Heart left ventricle (tissue), 16 donors: ENCODE measurements around the gene FOXP4. TPM values are rescaled to one million over a fixed set of nuclear protein-coding genes. Genes with fewer than 3 reads are reported as not detected.
A peak's percentile ranks its signal among the peaks of the same experiment; 100 is the strongest.

ENCODE experiments used
- ATAC-seq, 4 donors: fragments of 200-7000 bp; cut with Tn5 transposase; one replicate each; pipeline ENCODE4 v1.9.1; 2020 to 2022; ENCODE audit warnings: moderate library complexity in 4 of 4, mild to moderate bottlenecking in 3 of 4, moderate number of reproducible peaks in 1 of 4
- DNase-seq, 5 donors: peaks; one replicate each; pipeline ENCODE4 v3.0.0-alpha.2; 2020
- H3K27ac ChIP-seq, 12 donors: fragments of 200-600 bp; sonication (generic) in 4 of 12; one replicate each; pipeline versions ENCODE4 v1.5.0 to v1.8.0; 2016 to 2022; ENCODE audit warnings: mild to moderate bottlenecking in 2 of 12
- H3K27me3 ChIP-seq, 9 donors: fragments of 200-600 bp; sonication (generic) in 2 of 9; one replicate each; pipeline versions ENCODE4 v1.5.1 to v1.8.0; 2016 to 2022; ENCODE audit warnings: mild to moderate bottlenecking in 3 of 9
- H3K36me3 ChIP-seq, 9 donors: fragments of 200-600 bp; sonication (generic) in 2 of 9; one replicate each; pipeline versions ENCODE4 v1.5.0 to v1.8.0; 2018 to 2022; ENCODE audit warnings: mild to moderate bottlenecking in 2 of 9
- H3K4me1 ChIP-seq, 12 donors: fragments of 200-600 bp; sonication (generic) in 4 of 12; one replicate each; pipeline versions ENCODE4 v1.5.0 to v1.8.0; 2016 to 2022; ENCODE audit warnings: mild to moderate bottlenecking in 3 of 12
- H3K4me3 ChIP-seq, 12 donors: fragments of 200-600 bp; sonication (generic) in 4 of 12; one replicate each; pipeline versions ENCODE4 v1.5.0 to v1.8.0; 2017 to 2022; ENCODE audit warnings: mild to moderate bottlenecking in 9 of 12, moderate library complexity in 4 of 12
- H3K9me3 ChIP-seq, 12 donors: fragments of 200-600 bp; sonication (generic) in 4 of 12; one replicate each; pipeline versions ENCODE4 v1.5.0 to v1.8.0; 2016 to 2022; ENCODE audit warnings: mild to moderate bottlenecking in 1 of 12
- CTCF ChIP-seq, 12 donors: fragments of 200-600 bp; sonication (generic) in 4 of 12; IDR thresholded peaks; one replicate each; pipeline versions ENCODE4 v1.5.0 to v1.8.0; 2018 to 2022; ENCODE audit warnings: antibody characterized with exemption in 12 of 12, mild to moderate bottlenecking in 5 of 12
- POLR2A ChIP-seq, 2 donors: fragments of 450-650 bp; IDR thresholded peaks; one replicate each; pipeline ENCODE4 v1.6.1; 2017; ENCODE audit warnings: antibody characterized with exemption in 2 of 2, mild to moderate bottlenecking in 2 of 2, moderate library complexity in 2 of 2
- WGBS, 4 donors: extraction: QIAGEN DNeasy Blood & Tissue Kit in 2 of 4; methylation state at CpG; one replicate each; pipeline versions ENCODE4 v1.1.5 to v1.1.7; 2013 to 2018; 5-methylcytosine and 5-hydroxymethylcytosine counted together
- intact Hi-C, 10 donors: fragments of 100-400 bp; cut with DNase I; formaldehyde crosslinking; loops; one replicate each; pipeline versions ENCODE4 v1.11.1 to v1.14.2; 2022
- polyA plus RNA-seq, 2 donors: library from polyadenylated mRNA; stranded (reverse); fragments of 200-250 nt; gene quantifications; one replicate each; pipeline ENCODE4 v1.2.3, GENCODE V29; 2013
- total RNA-seq, 9 donors: library from RNA; depleted of rRNA in 2 of 9; stranded (reverse); fragments of >200 nt in 2 of 9; fragmentation: NEBNext Ultra II Directional in 3 of 9; extraction: Animal tissue kit (Norgen Biotek cat#: 25700) in 3 of 9; gene quantifications; one replicate each; pipeline versions ENCODE4 v1.1.0 to v1.2.4, GENCODE V29; 2016 to 2023
- donor health status: ischemic (EF 13 %, LVEDD 7.1; RV severe dilation, severe dysfunction).
- donor health status: healthy with polysubstance abuse.
- donor health status: DM: no; HTN: yes; CAD: no.
- donor health status: DM: no; HTN: no; CAD: no.
- donor health status: ischemic (EF 25% LVEDD 6.9; RV normal size, moderate dysfunction).
- donor health status: ischemic (EF 25% LVEDD 5.7; RV mildly dilated, moderate dysfunction).
- donor health status: healthy.
- donor health status: DM: yes; HTN: yes; CAD: no.
- donor health status: ischemic (EF 35%, LVEDD 5.7; RV mildly dilated, moderate dysfunction).
- donor health status: nonischemic (EF 11% LVEDD 7.7; RV severe dilation, severe dysfunction).
- donor health status: DM: yes; HTN: yes; CAD: no.
- donor health status: PGD.
- donor health status: ischemic (EF 29% LVEDD 5.4; RV normal size, mild dysfunction).
- donor health status: nonischemic (EF 23%, LVEDD 6.1; RV moderate dilation, normal function).

The FOXP4 gene
- total and polyA plus RNA-seq, 11 donors: 10.9 to 22.5 (median 16.0) TPM

- TF ChIP-seq CTCF (IDR thresholded peaks at IDR 0.05): no peak
- TF ChIP-seq POLR2A (IDR thresholded peaks at IDR 0.05): no peak
- no peak overlapping the region for H3K4me3 ChIP-seq
- peaks cover 0 to 30% (median 20%) of the 10 kb centered on the region in 9 donors for H3K36me3 ChIP-seq
- intact Hi-C loops: no loop called here
- no peaks in the 10 kb centered on the region for H3K9me3 ChIP-seq
- 69 to 79% (median 72%) methylated on average over 13 of the region's 13 CpGs for WGBS, 4 donors
- H3K4me1 ChIP-seq: peaks cover 0 to 36% (median 15%) of the 10 kb centered on the region in 12 donors
- DNase-seq (peak in 2 of 5 donors; percentile 57 to 59), ATAC-seq (peak; percentile 71 to 92 (median 83))
- peak overlapping the region in 11 of 12 donors; percentile 26 to 83 (median 56) for H3K27ac ChIP-seq
- H3K27me3 ChIP-seq: no peaks in the 10 kb centered on the region
Measured at GRCh38 chr6:41568585-41569384, 22.6 kb downstream of the FOXP4 start.

GRCh38 chr6:41570259-41570615 lies 24.1 kb downstream of the FOXP4 start:
- peak overlapping the region in 1 of 12 donors; percentile 56 for H3K27ac ChIP-seq
- no peak for TF ChIP-seq CTCF (IDR thresholded peaks at IDR 0.05)
- TF ChIP-seq POLR2A (IDR thresholded peaks at IDR 0.05): no peak
- no peaks in the 10 kb centered on the region for H3K27me3 ChIP-seq
- no peak for DNase-seq
- no peak overlapping the region for H3K4me3 ChIP-seq
- WGBS, 4 donors: 73 to 84% (median 80%) methylated on average over 5 of the region's 5 CpGs
- H3K9me3 ChIP-seq: no peaks in the 10 kb centered on the region
- peaks cover 0 to 36% (median 15%) of the 10 kb centered on the region in 12 donors for H3K4me1 ChIP-seq
- intact Hi-C loops: no loop called here
- ATAC-seq: no peak
- H3K36me3 ChIP-seq: peaks cover 0 to 32% (median 20%) of the 10 kb centered on the region in 9 donors

GRCh38 chr6:41571021-41571780 lies 25.0 kb downstream of the FOXP4 start:
- Histone ChIP-seq H3K27me3 (no peaks in the 10 kb centered on the region), H3K27ac (peak overlapping the region in 1 of 12 donors; percentile 56), H3K9me3 (no peaks in the 10 kb centered on the region), H3K4me3 (no peak overlapping the region), H3K36me3 (peaks cover 0 to 23% (median 13%) of the 10 kb centered on the region in 9 donors), H3K4me1 (peaks cover 0 to 42% (median 17%) of the 10 kb centered on the region in 12 donors)
- intact Hi-C loops: no loop called here
- no peak for ATAC-seq
- TF ChIP-seq CTCF (IDR thresholded peaks at IDR 0.05) (no peak), POLR2A (IDR thresholded peaks at IDR 0.05) (no peak)
- WGBS, 4 donors: 87 to 91% (median 91%) methylated on average over 15 of the region's 15 CpGs
- no peak for DNase-seq

- peaks cover 0 to 44% (median 17%) of the 10 kb centered on the region in 12 donors for H3K4me1 ChIP-seq
- no peak for TF ChIP-seq POLR2A (IDR thresholded peaks at IDR 0.05)
- TF ChIP-seq CTCF (IDR thresholded peaks at IDR 0.05): no peak
- peaks cover 0 to 9% (median 0%) of the 10 kb centered on the region in 9 donors for H3K36me3 ChIP-seq
- ATAC-seq: no peak
- intact Hi-C loops: no loop called here
- WGBS, 4 donors: 76 to 91% (median 80%) methylated on average over 2 of the region's 2 CpGs
- DNase-seq: no peak
- H3K27ac ChIP-seq: no peak overlapping the region
- H3K9me3 ChIP-seq: no peaks in the 10 kb centered on the region
- H3K27me3 ChIP-seq: no peaks in the 10 kb centered on the region
- H3K4me3 ChIP-seq: no peak overlapping the region
Measured at GRCh38 chr6:41572613-41573012, 26.4 kb downstream of the FOXP4 start.
